Neural cell (in vitro differentiated cells): Measurements from ENCODE around the gene IL1A. TPM values are rescaled to one million over a fixed set of nuclear protein-coding genes. Genes with fewer than 3 reads are reported as not detected.

Source experiments
- H2AFZ ChIP-seq: fragments of 200-600, 300-800 bp; sonication (generic), shearing (Covaris generic); 2 replicates; pipeline ENCODE4 v1.6.0; 2014; ENCODE audit warnings: low read depth, mild to moderate bottlenecking, antibody characterized with exemption, low read length, moderate library complexity
- H3F3A ChIP-seq: fragments of 200-600 bp; shearing (Covaris generic); 2 replicates; pipeline ENCODE4 v1.6.1; 2016; ENCODE audit warnings: mild to moderate bottlenecking, moderate library complexity, mixed read lengths, antibody characterized with exemption, low read length; ENCODE audit not compliant: insufficient read depth, poor library complexity, severe bottlenecking
- H3K27ac ChIP-seq: fragments of 200-600, 300-800 bp; sonication (generic), shearing (Covaris generic); 2 replicates; pipeline ENCODE4 v1.5.1; 2014; ENCODE audit warnings: mild to moderate bottlenecking, low read length, moderate library complexity
- H3K27me3 ChIP-seq: fragments of 300-800, 200-600 bp; sonication (generic), shearing (Covaris generic); 2 replicates; pipeline ENCODE4 v1.6.0; 2014; ENCODE audit warnings: mild to moderate bottlenecking, low read depth, low read length, moderate library complexity; ENCODE audit not compliant: insufficient read depth
- H3K36me3 ChIP-seq: fragments of 300-800, 200-600 bp; sonication (generic), shearing (Covaris generic); 2 replicates; pipeline ENCODE4 v1.5.1; 2014; ENCODE audit warnings: mild to moderate bottlenecking, antibody characterized with exemption, low read length, moderate library complexity; ENCODE audit not compliant: insufficient read depth
- H3K4me2 ChIP-seq: fragments of 300-800, 200-600 bp; sonication (generic), shearing (Covaris generic); 2 replicates; pipeline ENCODE4 v1.6.0; 2014; ENCODE audit warnings: mild to moderate bottlenecking, low read length
- H3K4me3 ChIP-seq: fragments of 300-800, 200-600 bp; sonication (generic), shearing (Covaris generic); 2 replicates; pipeline ENCODE4 v1.5.1; 2014; ENCODE audit warnings: mild to moderate bottlenecking, low read length, moderate library complexity
- H3K79me2 ChIP-seq: fragments of 200-600 bp; shearing (Covaris generic); replicated peaks from 2 replicates; pipeline ENCODE4 v1.6.0; 2014; ENCODE audit warnings: mild to moderate bottlenecking, low read length, moderate library complexity; ENCODE audit not compliant: insufficient read depth
- H3K9ac ChIP-seq: fragments of 300-800, 200-600 bp; sonication (generic), shearing (Covaris generic); 2 replicates; pipeline ENCODE4 v1.6.1; 2016; ENCODE audit warnings: mild to moderate bottlenecking, low read length, mixed read lengths
- H3K9me2 ChIP-seq: fragments of 200-600 bp; shearing (Covaris generic); 2 replicates; pipeline ENCODE4 v1.6.1; 2016; ENCODE audit warnings: mild to moderate bottlenecking, low read length, mixed read lengths; ENCODE audit not compliant: insufficient read depth
- H3K9me3 ChIP-seq: fragments of 200-600, 300-800 bp; sonication (generic), shearing (Covaris generic); 2 replicates; pipeline ENCODE4 v1.6.1; 2016; ENCODE audit warnings: mild to moderate bottlenecking, mixed run types, low read length, moderate library complexity, mixed read lengths
- H4K20me1 ChIP-seq: fragments of 200-600 bp; shearing (Covaris generic); 2 replicates; pipeline ENCODE4 v1.6.1; 2016; ENCODE audit warnings: mild to moderate bottlenecking, mixed run types; ENCODE audit not compliant: insufficient read depth
- CTCF ChIP-seq: fragments of 450-650 bp; IDR thresholded peaks from 2 replicates; pipeline ENCODE4 v1.5.1; 2014; ENCODE audit warnings: antibody characterized with exemption, mild to moderate bottlenecking, moderate library complexity; ENCODE audit not compliant: poor library complexity, severe bottlenecking
- EP300 ChIP-seq: fragments of 450-650 bp; conservative IDR thresholded peaks from 2 replicates; pipeline ENCODE4 v1.6.1; 2014; ENCODE audit warnings: antibody characterized with exemption, mild to moderate bottlenecking, moderate library complexity; ENCODE audit not compliant: poor library complexity, severe bottlenecking
- EZH2 ChIP-seq: fragments of 200-600, 300-800 bp; shearing (Covaris generic), sonication (generic); IDR thresholded peaks from 2 replicates; pipeline ENCODE4 v1.6.1; 2014; ENCODE audit warnings: antibody characterized with exemption, low read length, borderline replicate concordance, mild to moderate bottlenecking; ENCODE audit not compliant: insufficient read depth, poor library complexity, severe bottlenecking
- MXI1 ChIP-seq: fragments of 450-650 bp; conservative IDR thresholded peaks from 2 replicates; pipeline ENCODE4 v1.6.1; 2014; ENCODE audit warnings: antibody characterized with exemption, mild to moderate bottlenecking; ENCODE audit not compliant: poor library complexity, severe bottlenecking
- POLR2AphosphoS5 ChIP-seq: IDR thresholded peaks from 2 replicates; pipeline ENCODE4 v1.6.1; 2012
- RAD21 ChIP-seq: fragments of 450-650 bp; conservative IDR thresholded peaks from 2 replicates; pipeline ENCODE4 v1.6.1; 2014; ENCODE audit warnings: antibody characterized with exemption, mild to moderate bottlenecking, moderate library complexity
- SMC3 ChIP-seq: fragments of 450-650 bp; conservative IDR thresholded peaks from 2 replicates; pipeline ENCODE4 v1.6.1; 2014; ENCODE audit warnings: antibody characterized with exemption, mild to moderate bottlenecking, moderate library complexity; ENCODE audit not compliant: poor library complexity
- TAF1 ChIP-seq: IDR thresholded peaks from 2 replicates; pipeline ENCODE4 v1.6.1; 2012; ENCODE audit warnings: low read depth
- polyA plus RNA-seq: library from polyadenylated mRNA; depleted of rRNA; stranded (reverse); fragments of >200 nt; gene quantifications from 2 replicates; pipeline ENCODE4 v1.2.3, GENCODE V29; 2014
- TF ChIP-seq, protein P1 (sequence below): IDR thresholded peaks from 2 replicates; pipeline ENCODE4 v1.6.1; 2012; ENCODE audit warnings: borderline replicate concordance

Gene IL1A
- polyA plus RNA-seq, 1 donor from 2014 or later = 0.14 TPM

- Histone ChIP-seq H3K9ac (no peak overlapping the region), H3K9me2 (no peaks in the 10 kb centered on the region), H3K27ac (no peak overlapping the region), H3K27me3 (no peaks in the 10 kb centered on the region), H2AFZ (no peak overlapping the region), H3K79me2 (no peaks in the 10 kb centered on the region), H3K4me2 (no peak overlapping the region), H4K20me1 (no peaks in the 10 kb centered on the region), H3K36me3 (no peaks in the 10 kb centered on the region), H3K9me3 (no peaks in the 10 kb centered on the region), H3F3A (no peaks in the 10 kb centered on the region), H3K4me3 (no peak overlapping the region)
- TF ChIP-seq EZH2 (no peak), TAF1 (no peak), EP300 (no peak), RAD21 (no peak), POLR2AphosphoS5 (no peak), MXI1 (no peak), CTCF (no peak), SMC3 (no peak)
- TF ChIP-seq, protein P1, sequence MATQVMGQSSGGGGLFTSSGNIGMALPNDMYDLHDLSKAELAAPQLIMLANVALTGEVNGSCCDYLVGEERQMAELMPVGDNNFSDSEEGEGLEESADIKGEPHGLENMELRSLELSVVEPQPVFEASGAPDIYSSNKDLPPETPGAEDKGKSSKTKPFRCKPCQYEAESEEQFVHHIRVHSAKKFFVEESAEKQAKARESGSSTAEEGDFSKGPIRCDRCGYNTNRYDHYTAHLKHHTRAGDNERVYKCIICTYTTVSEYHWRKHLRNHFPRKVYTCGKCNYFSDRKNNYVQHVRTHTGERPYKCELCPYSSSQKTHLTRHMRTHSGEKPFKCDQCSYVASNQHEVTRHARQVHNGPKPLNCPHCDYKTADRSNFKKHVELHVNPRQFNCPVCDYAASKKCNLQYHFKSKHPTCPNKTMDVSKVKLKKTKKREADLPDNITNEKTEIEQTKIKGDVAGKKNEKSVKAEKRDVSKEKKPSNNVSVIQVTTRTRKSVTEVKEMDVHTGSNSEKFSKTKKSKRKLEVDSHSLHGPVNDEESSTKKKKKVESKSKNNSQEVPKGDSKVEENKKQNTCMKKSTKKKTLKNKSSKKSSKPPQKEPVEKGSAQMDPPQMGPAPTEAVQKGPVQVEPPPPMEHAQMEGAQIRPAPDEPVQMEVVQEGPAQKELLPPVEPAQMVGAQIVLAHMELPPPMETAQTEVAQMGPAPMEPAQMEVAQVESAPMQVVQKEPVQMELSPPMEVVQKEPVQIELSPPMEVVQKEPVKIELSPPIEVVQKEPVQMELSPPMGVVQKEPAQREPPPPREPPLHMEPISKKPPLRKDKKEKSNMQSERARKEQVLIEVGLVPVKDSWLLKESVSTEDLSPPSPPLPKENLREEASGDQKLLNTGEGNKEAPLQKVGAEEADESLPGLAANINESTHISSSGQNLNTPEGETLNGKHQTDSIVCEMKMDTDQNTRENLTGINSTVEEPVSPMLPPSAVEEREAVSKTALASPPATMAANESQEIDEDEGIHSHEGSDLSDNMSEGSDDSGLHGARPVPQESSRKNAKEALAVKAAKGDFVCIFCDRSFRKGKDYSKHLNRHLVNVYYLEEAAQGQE = no peak
Measured at GRCh38 chr2:112807233-112807807, 23.0 kb upstream of the IL1A start.

- no peak overlapping the region for H2AFZ ChIP-seq
- H3K79me2 ChIP-seq = no peaks in the 10 kb centered on the region
- no peaks in the 10 kb centered on the region for H3K9me2 ChIP-seq
Measured at GRCh38 chr2:112805542-112805941, 21.2 kb upstream of the IL1A start.

More at GRCh38 chr2:112805542-112805941, 21.2 kb upstream of the IL1A start:
- H3K27me3 ChIP-seq = no peaks in the 10 kb centered on the region
- H3K36me3 ChIP-seq = no peaks in the 10 kb centered on the region
- H3K4me3 ChIP-seq = no peak overlapping the region
- no peaks in the 10 kb centered on the region for H3F3A ChIP-seq
- no peak overlapping the region for H3K9ac ChIP-seq
- no peaks in the 10 kb centered on the region for H4K20me1 ChIP-seq
- no peak overlapping the region for H3K27ac ChIP-seq
- TF ChIP-seq RAD21 (no peak), EZH2 (no peak)
- no peaks in the 10 kb centered on the region for H3K9me3 ChIP-seq
- H3K4me2 ChIP-seq = no peak overlapping the region
